OCI-LY3 (cell line): ENCODE measurements around the gene OR5P2.
"Not testable (repeated sequence)": the region's sequence is repeated elsewhere in the genome, so short reads cannot be mapped to it uniquely, and the experiment has no call there.

ENCODE experiments used
- EZH2phosphoT487 ChIP-seq: fragments of 200-600 bp; shearing (Covaris generic); IDR thresholded peaks from 2 replicates; pipeline ENCODE4 v1.6.1; 2018; ENCODE audit warnings: antibody characterized with exemption, mixed run types, low read depth
- TF ChIP-seq, protein P1 (sequence below): fragments of 200-600, 300-600 bp; sonication (generic); IDR thresholded peaks from 2 replicates; pipeline ENCODE4 v1.5.1; 2014; ENCODE audit warnings: antibody characterized with exemption, low read length, low read depth

GRCh38 chr11:7764301-7764700 lies 32.4 kb downstream of the OR5P2 start:
- TF ChIP-seq, protein P1, sequence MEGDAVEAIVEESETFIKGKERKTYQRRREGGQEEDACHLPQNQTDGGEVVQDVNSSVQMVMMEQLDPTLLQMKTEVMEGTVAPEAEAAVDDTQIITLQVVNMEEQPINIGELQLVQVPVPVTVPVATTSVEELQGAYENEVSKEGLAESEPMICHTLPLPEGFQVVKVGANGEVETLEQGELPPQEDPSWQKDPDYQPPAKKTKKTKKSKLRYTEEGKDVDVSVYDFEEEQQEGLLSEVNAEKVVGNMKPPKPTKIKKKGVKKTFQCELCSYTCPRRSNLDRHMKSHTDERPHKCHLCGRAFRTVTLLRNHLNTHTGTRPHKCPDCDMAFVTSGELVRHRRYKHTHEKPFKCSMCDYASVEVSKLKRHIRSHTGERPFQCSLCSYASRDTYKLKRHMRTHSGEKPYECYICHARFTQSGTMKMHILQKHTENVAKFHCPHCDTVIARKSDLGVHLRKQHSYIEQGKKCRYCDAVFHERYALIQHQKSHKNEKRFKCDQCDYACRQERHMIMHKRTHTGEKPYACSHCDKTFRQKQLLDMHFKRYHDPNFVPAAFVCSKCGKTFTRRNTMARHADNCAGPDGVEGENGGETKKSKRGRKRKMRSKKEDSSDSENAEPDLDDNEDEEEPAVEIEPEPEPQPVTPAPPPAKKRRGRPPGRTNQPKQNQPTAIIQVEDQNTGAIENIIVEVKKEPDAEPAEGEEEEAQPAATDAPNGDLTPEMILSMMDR = not testable (repeated sequence)
- not testable (repeated sequence) for TF ChIP-seq EZH2phosphoT487
